ENCODE measurements around the gene RWDD3. TPM values are rescaled to one million over a fixed set of nuclear protein-coding genes. Genes with fewer than 3 reads are reported as not detected.

RWDD3 gene
- total RNA-seq, 1 donor from 2014 or later: 17.9 TPM

GRCh38 chr1:95246511-95246910 lies 12.5 kb downstream of the RWDD3 start:
- H3K27me3 ChIP-seq: no peaks in the 10 kb centered on the region
- TF ChIP-seq POLR2AphosphoS5 (IDR thresholded peaks at IDR 0.05; ENCODE audit: insufficient read depth in 1 of 2, low read depth in 1 of 2) (no peak), POLR2A (IDR thresholded peaks at IDR 0.05) (no peak)
- TF ChIP-seq, protein P1, sequence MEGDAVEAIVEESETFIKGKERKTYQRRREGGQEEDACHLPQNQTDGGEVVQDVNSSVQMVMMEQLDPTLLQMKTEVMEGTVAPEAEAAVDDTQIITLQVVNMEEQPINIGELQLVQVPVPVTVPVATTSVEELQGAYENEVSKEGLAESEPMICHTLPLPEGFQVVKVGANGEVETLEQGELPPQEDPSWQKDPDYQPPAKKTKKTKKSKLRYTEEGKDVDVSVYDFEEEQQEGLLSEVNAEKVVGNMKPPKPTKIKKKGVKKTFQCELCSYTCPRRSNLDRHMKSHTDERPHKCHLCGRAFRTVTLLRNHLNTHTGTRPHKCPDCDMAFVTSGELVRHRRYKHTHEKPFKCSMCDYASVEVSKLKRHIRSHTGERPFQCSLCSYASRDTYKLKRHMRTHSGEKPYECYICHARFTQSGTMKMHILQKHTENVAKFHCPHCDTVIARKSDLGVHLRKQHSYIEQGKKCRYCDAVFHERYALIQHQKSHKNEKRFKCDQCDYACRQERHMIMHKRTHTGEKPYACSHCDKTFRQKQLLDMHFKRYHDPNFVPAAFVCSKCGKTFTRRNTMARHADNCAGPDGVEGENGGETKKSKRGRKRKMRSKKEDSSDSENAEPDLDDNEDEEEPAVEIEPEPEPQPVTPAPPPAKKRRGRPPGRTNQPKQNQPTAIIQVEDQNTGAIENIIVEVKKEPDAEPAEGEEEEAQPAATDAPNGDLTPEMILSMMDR (IDR thresholded peaks at IDR 0.05): no peak
- H3K36me3 ChIP-seq: peaks cover 0 to 7% of the 10 kb centered on the region in 2 donors
- intact Hi-C loops (cut with DNase I): no loop called here
- no peaks in the 10 kb centered on the region for H3K9me3 ChIP-seq
- no peak overlapping the region for H3K4me3 ChIP-seq
- no peak overlapping the region for H3K27ac ChIP-seq
- no peak for DNase-seq (ENCODE audit: extremely low spot score in 2 of 2)
- peaks cover 5% of the 10 kb centered on the region for H3K4me1 ChIP-seq

DNA sequence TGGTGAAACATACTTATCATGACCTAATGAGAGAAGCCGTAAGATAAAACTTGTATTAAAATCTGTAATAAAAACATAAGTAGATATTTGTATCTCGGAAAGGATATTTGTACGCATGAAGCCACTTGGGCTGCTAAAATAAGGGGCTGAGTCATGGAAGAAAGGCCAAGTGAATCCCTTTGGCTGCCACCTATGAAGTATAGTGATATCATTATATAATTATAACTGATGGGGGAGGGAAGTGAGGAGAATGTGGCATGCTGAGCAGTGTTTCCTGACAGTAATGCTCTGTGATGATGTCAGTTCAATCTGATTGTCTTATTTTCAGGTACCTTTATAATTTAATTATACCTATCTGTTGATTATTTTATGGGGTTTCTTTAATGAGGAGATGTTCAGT lies 13.6 kb downstream of the RWDD3 start:
- intact Hi-C loops (cut with DNase I): no loop called here
- H3K36me3 ChIP-seq: no peaks in the 10 kb centered on the region
- TF ChIP-seq POLR2A (IDR thresholded peaks at IDR 0.05): no peak
- no peak for TF ChIP-seq POLR2AphosphoS5 (IDR thresholded peaks at IDR 0.05; ENCODE audit: insufficient read depth in 1 of 2, low read depth in 1 of 2)
- TF ChIP-seq, protein P1 (IDR thresholded peaks at IDR 0.05): no peak

GRCh38 chr1:95249916-95250315 lies 15.9 kb downstream of the RWDD3 start:
- Histone ChIP-seq H3K4me3 (no peak overlapping the region), H3K4me1 (no peaks in the 10 kb centered on the region), H3K27me3 (no peaks in the 10 kb centered on the region), H3K27ac (no peak overlapping the region), H3K36me3 (no peaks in the 10 kb centered on the region), H3K9me3 (no peaks in the 10 kb centered on the region)
- no peak for DNase-seq (ENCODE audit: extremely low spot score in 2 of 2)
- TF ChIP-seq, protein P1 (IDR thresholded peaks at IDR 0.05): no peak
- TF ChIP-seq POLR2A (IDR thresholded peaks at IDR 0.05) (no peak), POLR2AphosphoS5 (IDR thresholded peaks at IDR 0.05; ENCODE audit: insufficient read depth in 1 of 2, low read depth in 1 of 2) (no peak)
- intact Hi-C loops (cut with DNase I): no loop called here

More for the DNA sequence above, 13.6 kb downstream of the RWDD3 start:
- no peak overlapping the region for H3K27ac ChIP-seq
- H3K9me3 ChIP-seq: no peaks in the 10 kb centered on the region
- peaks cover 5% of the 10 kb centered on the region for H3K4me1 ChIP-seq
- H3K4me3 ChIP-seq: no peak overlapping the region
- no peak for DNase-seq (ENCODE audit: extremely low spot score in 2 of 2)
- H3K27me3 ChIP-seq: no peaks in the 10 kb centered on the region

DNA sequence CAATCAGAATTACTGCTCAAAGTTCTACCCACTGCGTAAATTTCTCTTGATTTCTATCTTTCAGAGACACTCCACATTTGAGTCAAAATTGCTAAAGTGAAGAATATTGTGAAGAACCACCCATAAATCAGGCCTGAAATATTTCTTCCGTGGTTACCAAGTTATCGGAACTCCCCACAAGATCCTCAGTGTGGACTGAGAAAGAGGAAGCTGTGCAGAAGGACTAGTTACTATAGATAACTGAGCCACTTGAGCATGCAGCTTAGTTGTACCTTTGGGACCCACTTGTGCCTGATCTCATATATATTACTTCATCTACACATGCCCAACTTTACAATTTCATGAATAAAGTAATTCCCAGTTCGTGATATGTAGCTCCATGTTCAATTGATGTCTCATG lies 18.4 kb downstream of the RWDD3 start:
- intact Hi-C loops (cut with DNase I): no loop called here
- Histone ChIP-seq H3K27ac (no peak overlapping the region), H3K36me3 (no peaks in the 10 kb centered on the region), H3K9me3 (no peaks in the 10 kb centered on the region), H3K4me3 (no peak overlapping the region), H3K27me3 (no peaks in the 10 kb centered on the region), H3K4me1 (no peaks in the 10 kb centered on the region)
- DNase-seq (ENCODE audit: extremely low spot score in 2 of 2): no peak
- TF ChIP-seq POLR2A (IDR thresholded peaks at IDR 0.05): no peak
- TF ChIP-seq POLR2AphosphoS5 (IDR thresholded peaks at IDR 0.05; ENCODE audit: insufficient read depth in 1 of 2, low read depth in 1 of 2): no peak
- TF ChIP-seq, protein P1 (IDR thresholded peaks at IDR 0.05): no peak

DNA sequence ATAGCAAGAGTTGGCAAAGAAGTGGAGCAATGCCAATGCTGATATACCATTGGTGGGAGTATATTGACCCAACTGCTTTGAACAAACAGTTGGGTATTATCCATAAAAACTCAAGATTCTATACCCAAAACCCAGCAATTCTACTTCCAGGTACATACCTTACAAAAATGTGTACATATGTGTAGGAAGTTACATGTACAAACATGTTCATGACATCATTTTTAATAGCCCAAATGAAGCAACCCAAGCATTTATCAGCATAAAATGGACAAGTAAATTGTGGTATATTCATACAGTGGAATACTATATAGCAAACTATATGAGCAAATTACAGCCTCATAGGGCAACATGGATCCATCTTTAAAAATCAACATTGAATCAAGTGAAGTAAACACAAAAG lies 20.9 kb downstream of the RWDD3 start:
- TF ChIP-seq POLR2A (IDR thresholded peaks at IDR 0.05) (no peak), POLR2AphosphoS5 (IDR thresholded peaks at IDR 0.05; ENCODE audit: insufficient read depth in 1 of 2, low read depth in 1 of 2) (no peak)
- TF ChIP-seq, protein P1 (IDR thresholded peaks at IDR 0.05): no peak
- H3K27ac ChIP-seq: no peak overlapping the region
- no peak overlapping the region for H3K4me3 ChIP-seq
- no peak for DNase-seq (ENCODE audit: extremely low spot score in 2 of 2)
- H3K36me3 ChIP-seq: no peaks in the 10 kb centered on the region
- intact Hi-C loops (cut with DNase I): no loop called here
- H3K4me1 ChIP-seq: no peaks in the 10 kb centered on the region
- H3K27me3 ChIP-seq: no peaks in the 10 kb centered on the region
- H3K9me3 ChIP-seq: no peaks in the 10 kb centered on the region
